ENCODE results near the gene PPP1R11.

DNA sequence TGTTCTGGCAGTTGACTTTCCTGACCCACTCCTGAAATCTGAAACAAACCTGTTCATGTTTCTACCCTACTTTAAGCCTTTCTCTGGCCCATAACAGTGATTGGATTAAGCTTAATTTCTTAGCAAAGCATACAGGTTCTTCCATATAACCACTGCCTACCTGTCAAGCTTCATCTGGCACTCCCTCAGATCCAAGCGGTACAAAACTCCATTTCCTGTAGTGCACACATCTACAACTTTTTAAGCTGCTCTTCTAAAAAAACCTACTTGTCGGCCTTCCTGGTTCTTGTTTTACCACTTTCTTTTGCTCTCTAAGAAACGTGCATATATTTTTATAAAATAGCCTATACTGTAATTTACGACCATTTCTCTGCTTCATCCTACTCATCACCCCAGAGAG is 916 bp upstream of the PPP1R11 start:
- TF ChIP-seq, protein P1, sequence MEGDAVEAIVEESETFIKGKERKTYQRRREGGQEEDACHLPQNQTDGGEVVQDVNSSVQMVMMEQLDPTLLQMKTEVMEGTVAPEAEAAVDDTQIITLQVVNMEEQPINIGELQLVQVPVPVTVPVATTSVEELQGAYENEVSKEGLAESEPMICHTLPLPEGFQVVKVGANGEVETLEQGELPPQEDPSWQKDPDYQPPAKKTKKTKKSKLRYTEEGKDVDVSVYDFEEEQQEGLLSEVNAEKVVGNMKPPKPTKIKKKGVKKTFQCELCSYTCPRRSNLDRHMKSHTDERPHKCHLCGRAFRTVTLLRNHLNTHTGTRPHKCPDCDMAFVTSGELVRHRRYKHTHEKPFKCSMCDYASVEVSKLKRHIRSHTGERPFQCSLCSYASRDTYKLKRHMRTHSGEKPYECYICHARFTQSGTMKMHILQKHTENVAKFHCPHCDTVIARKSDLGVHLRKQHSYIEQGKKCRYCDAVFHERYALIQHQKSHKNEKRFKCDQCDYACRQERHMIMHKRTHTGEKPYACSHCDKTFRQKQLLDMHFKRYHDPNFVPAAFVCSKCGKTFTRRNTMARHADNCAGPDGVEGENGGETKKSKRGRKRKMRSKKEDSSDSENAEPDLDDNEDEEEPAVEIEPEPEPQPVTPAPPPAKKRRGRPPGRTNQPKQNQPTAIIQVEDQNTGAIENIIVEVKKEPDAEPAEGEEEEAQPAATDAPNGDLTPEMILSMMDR (IDR thresholded peaks at IDR 0.05) = no peak
- TF ChIP-seq POLR2AphosphoS5 (IDR thresholded peaks at IDR 0.05) = no peak
- TF ChIP-seq POLR2A (IDR thresholded peaks at IDR 0.05) = no peak

Data from stomach (tissue), 4 donors.